ENCODE results near the gene FAT2.
"Not testable (repeated sequence)": the region's sequence is repeated elsewhere in the genome, so short reads cannot be mapped to it uniquely, and the experiment has no call there.

Gene FAT2

GRCh38 chr5:151581347-151581746 is 9.8 kb downstream of the FAT2 start:
- DNase-seq, result no peak

GRCh38 chr5:151580858-151581257 is 10.3 kb downstream of the FAT2 start:
- no peak for DNase-seq

GRCh38 chr5:151580239-151580638 is 10.9 kb downstream of the FAT2 start:
- DNase-seq, result no peak

- DNase-seq, result not testable (repeated sequence)
These were observed 12.0 kb downstream of the FAT2 start for GRCh38 chr5:151579146-151579545.

- DNase-seq, result no peak
These were observed 12.7 kb downstream of the FAT2 start for GRCh38 chr5:151578326-151579025.

- DNase-seq, result peak; percentile 33
These were observed 13.6 kb downstream of the FAT2 start for GRCh38 chr5:151577566-151577965.

GRCh38 chr5:151574444-151574996 is 16.6 kb downstream of the FAT2 start:
- DNase-seq, result no peak

- no peak for DNase-seq
These were observed 18.3 kb downstream of the FAT2 start for GRCh38 chr5:151572657-151573368.

GRCh38 chr5:151571270-151572173 is 19.6 kb downstream of the FAT2 start:
- DNase-seq, result no peak

GRCh38 chr5:151570512-151571269 is 20.4 kb downstream of the FAT2 start:
- DNase-seq, result no peak

- no peak for DNase-seq
These were observed 21.1 kb downstream of the FAT2 start for GRCh38 chr5:151570058-151570457.

GRCh38 chr5:151569132-151570046 is 21.7 kb downstream of the FAT2 start:
- no peak for DNase-seq

- DNase-seq, result no peak
These were observed 23.1 kb downstream of the FAT2 start for GRCh38 chr5:151568036-151568435.

GRCh38 chr5:151565971-151566370 is 25.2 kb downstream of the FAT2 start:
- no peak for DNase-seq

GRCh38 chr5:151562019-151562707 is 29.0 kb downstream of the FAT2 start:
- no peak for DNase-seq

- DNase-seq, result no peak
These were observed 33.2 kb downstream of the FAT2 start for GRCh38 chr5:151557951-151558350.

- DNase-seq, result no peak
These were observed 33.7 kb downstream of the FAT2 start for GRCh38 chr5:151557466-151557865.

GRCh38 chr5:151556806-151557205 is 34.3 kb downstream of the FAT2 start:
- no peak for DNase-seq

- DNase-seq, result no peak
These were observed 35.2 kb downstream of the FAT2 start for GRCh38 chr5:151555760-151556576.

GRCh38 chr5:151553695-151554094 is 37.4 kb downstream of the FAT2 start:
- no peak for DNase-seq

All from CD4-positive, alpha-beta T cell treated with Interleukin-17A for 4 hours (primary cell).